GM18498 (cell line): ENCODE results near the gene HMOX1.
"Not testable (repeated sequence)": the region's sequence is repeated elsewhere in the genome, so short reads cannot be mapped to it uniquely, and the experiment has no call there.

Experiments used
- ATAC-seq: cut with Tn5 transposase; IDR thresholded peaks from one replicate; pipeline ENCODE4 v1.9.1; 2021; ENCODE audit warnings: mild to moderate bottlenecking, moderate library complexity; ENCODE audit not compliant: unreplicated experiment

HMOX1 gene

GRCh38 chr22:35349704-35350538, 31.0 kb upstream of the HMOX1 start:
- ATAC-seq, result no peak

GRCh38 chr22:35350539-35351503, 30.1 kb upstream of the HMOX1 start:
- ATAC-seq, result peak; percentile 78

GRCh38 chr22:35352214-35353111, 28.4 kb upstream of the HMOX1 start:
- peak; percentile 51 for ATAC-seq

GRCh38 chr22:35353318-35353717, 27.6 kb upstream of the HMOX1 start:
- no peak for ATAC-seq

- no peak for ATAC-seq
Observed at GRCh38 chr22:35354068-35354467, 26.8 kb upstream of the HMOX1 start.

GRCh38 chr22:35357883-35358621, 22.8 kb upstream of the HMOX1 start:
- ATAC-seq, result no peak

- no peak for ATAC-seq
Observed at GRCh38 chr22:35359380-35360065, 21.4 kb upstream of the HMOX1 start.

- no peak for ATAC-seq
Observed at GRCh38 chr22:35361001-35361558, 19.8 kb upstream of the HMOX1 start.

- ATAC-seq, result no peak
Observed at GRCh38 chr22:35363566-35364086, 17.3 kb upstream of the HMOX1 start.

GRCh38 chr22:35364230-35364629, 16.7 kb upstream of the HMOX1 start:
- ATAC-seq, result not testable (repeated sequence)

GRCh38 chr22:35367331-35367886, 13.5 kb upstream of the HMOX1 start:
- peak; percentile 47 for ATAC-seq

GRCh38 chr22:35368386-35368785, 12.5 kb upstream of the HMOX1 start:
- no peak for ATAC-seq

GRCh38 chr22:35369996-35370395, 10.9 kb upstream of the HMOX1 start:
- no peak for ATAC-seq

GRCh38 chr22:35373781-35374180, 7.1 kb upstream of the HMOX1 start:
- no peak for ATAC-seq

GRCh38 chr22:35375031-35375430, 5.9 kb upstream of the HMOX1 start:
- no peak for ATAC-seq

GRCh38 chr22:35375526-35375925, 5.4 kb upstream of the HMOX1 start:
- no peak for ATAC-seq

GRCh38 chr22:35376728-35377472, 4.0 kb upstream of the HMOX1 start:
- peak; percentile 58 for ATAC-seq

- ATAC-seq, result no peak
Observed at GRCh38 chr22:35377735-35378134, 3.2 kb upstream of the HMOX1 start.
